NCI-H146 treated with DMSO at 0.1 percent for 48 hours (cell line): ENCODE data around the gene TAF3.

Experiments
- DNase-seq: peaks from one replicate; lab custom pipeline; 2025; ENCODE audit not compliant: unreplicated experiment; lab: John Stamatoyannopoulos, UW

TAF3 gene

GRCh38 chr10:8043569-8044306, 225.4 kb downstream of the TAF3 start:
- no peak for DNase-seq

GRCh38 chr10:8044331-8044907, 226.1 kb downstream of the TAF3 start:
- no peak for DNase-seq

- DNase-seq, result peak; percentile 64
Measured at GRCh38 chr10:8044908-8045725, 226.8 kb downstream of the TAF3 start.

- DNase-seq, result no peak
Measured at GRCh38 chr10:8045726-8046494, 227.6 kb downstream of the TAF3 start.

- DNase-seq, result no peak
Measured at GRCh38 chr10:8047452-8048280, 229.4 kb downstream of the TAF3 start.

- DNase-seq, result no peak
Measured at GRCh38 chr10:8048281-8049008, 230.1 kb downstream of the TAF3 start.

- peak; percentile 63 for DNase-seq
Measured at GRCh38 chr10:8049045-8049864, 230.9 kb downstream of the TAF3 start.

- peak; percentile 65 for DNase-seq
Measured at GRCh38 chr10:8049865-8050555, 231.7 kb downstream of the TAF3 start.

GRCh38 chr10:8050556-8051108, 232.3 kb downstream of the TAF3 start:
- DNase-seq, result no peak

- no peak for DNase-seq
Measured at GRCh38 chr10:8051109-8051821, 233.0 kb downstream of the TAF3 start.

- DNase-seq, result no peak
Measured at GRCh38 chr10:8051851-8052257, 233.5 kb downstream of the TAF3 start.

GRCh38 chr10:8052341-8052955, 234.1 kb downstream of the TAF3 start:
- no peak for DNase-seq

GRCh38 chr10:8052956-8053445, 234.7 kb downstream of the TAF3 start:
- no peak for DNase-seq

GRCh38 chr10:8053446-8054243, 235.3 kb downstream of the TAF3 start:
- DNase-seq, result peak; percentile 78

- no peak for DNase-seq
Measured at GRCh38 chr10:8054244-8054493, 235.9 kb downstream of the TAF3 start.
